Ishikawa (cell line): ENCODE measurements around the gene LRP2BP.

Experiments
- CEBPB ChIP-seq: IDR thresholded peaks from 2 replicates; pipeline ENCODE4 v1.6.1; 2012
- CREB1 ChIP-seq: IDR thresholded peaks from 2 replicates; pipeline ENCODE4 v1.6.1; 2012; ENCODE audit warnings: low read depth
- EGR1 ChIP-seq: IDR thresholded peaks from 2 replicates; pipeline ENCODE4 v1.6.1; 2012
- EP300 ChIP-seq: IDR thresholded peaks from 2 replicates; pipeline ENCODE4 v1.6.1; 2012; ENCODE audit warnings: borderline replicate concordance
- FOXM1 ChIP-seq: IDR thresholded peaks from 2 replicates; pipeline ENCODE4 v1.6.1; 2012; ENCODE audit warnings: low read depth, borderline replicate concordance
- MAX ChIP-seq: IDR thresholded peaks from 2 replicates; pipeline ENCODE4 v1.6.1; 2012
- NFIC ChIP-seq: IDR thresholded peaks from 2 replicates; pipeline ENCODE4 v1.6.1; 2012
- RAD21 ChIP-seq: IDR thresholded peaks from 2 replicates; pipeline ENCODE4 v1.6.1; 2012; ENCODE audit warnings: low read depth
- TAF1 ChIP-seq: IDR thresholded peaks from 2 replicates; pipeline ENCODE4 v1.6.1; 2012; ENCODE audit warnings: low read depth, mild to moderate bottlenecking
- TCF12 ChIP-seq: IDR thresholded peaks from 2 replicates; pipeline ENCODE4 v1.6.1; 2012; ENCODE audit warnings: low read depth
- TEAD4 ChIP-seq: IDR thresholded peaks from 2 replicates; pipeline ENCODE4 v1.6.1; 2012
- YY1 ChIP-seq: IDR thresholded peaks from 2 replicates; pipeline ENCODE4 v1.6.1; 2012; ENCODE audit warnings: low read depth
- ZBTB7A ChIP-seq: IDR thresholded peaks from 2 replicates; pipeline ENCODE4 v1.6.1; 2012; ENCODE audit warnings: low read depth
- TF ChIP-seq, protein P1 (sequence below): IDR thresholded peaks from 2 replicates; pipeline ENCODE4 v1.6.1; 2012
- TF ChIP-seq, protein P2 (sequence below): IDR thresholded peaks from 2 replicates; pipeline ENCODE4 v1.6.1; 2012; ENCODE audit warnings: low read depth, mild to moderate bottlenecking

Gene LRP2BP

DNA sequence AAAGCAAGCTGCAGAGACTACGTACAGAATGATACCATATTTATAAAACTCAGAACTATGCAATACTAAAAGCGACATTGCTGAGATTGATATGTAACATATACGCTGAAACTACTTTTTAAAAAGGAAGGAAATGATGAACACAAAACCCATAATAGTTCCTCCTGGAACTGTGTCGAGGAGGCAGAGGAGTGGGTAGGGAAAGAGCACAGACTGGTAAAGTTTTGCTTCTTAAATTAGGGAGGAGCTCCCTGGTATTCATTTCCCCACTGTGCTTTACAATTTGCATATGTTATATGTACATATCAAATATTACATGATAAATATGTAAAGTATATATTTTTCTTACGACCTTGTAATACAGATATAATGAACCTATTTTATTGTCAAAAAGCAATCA, 16.1 kb upstream of the LRP2BP start:
- no peak for TF ChIP-seq TEAD4
- TF ChIP-seq TCF12: no peak
- no peak for TF ChIP-seq CEBPB
- TF ChIP-seq EGR1: no peak

- no peak for TF ChIP-seq YY1
- TF ChIP-seq CREB1: no peak
- no peak for TF ChIP-seq TAF1
- TF ChIP-seq, protein P1, sequence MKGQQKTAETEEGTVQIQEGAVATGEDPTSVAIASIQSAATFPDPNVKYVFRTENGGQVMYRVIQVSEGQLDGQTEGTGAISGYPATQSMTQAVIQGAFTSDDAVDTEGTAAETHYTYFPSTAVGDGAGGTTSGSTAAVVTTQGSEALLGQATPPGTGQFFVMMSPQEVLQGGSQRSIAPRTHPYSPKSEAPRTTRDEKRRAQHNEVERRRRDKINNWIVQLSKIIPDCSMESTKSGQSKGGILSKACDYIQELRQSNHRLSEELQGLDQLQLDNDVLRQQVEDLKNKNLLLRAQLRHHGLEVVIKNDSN: no peak
- TF ChIP-seq FOXM1: no peak
- TF ChIP-seq MAX: no peak
- no peak for TF ChIP-seq EP300
- no peak for TF ChIP-seq TCF12
- TF ChIP-seq TEAD4: no peak
- TF ChIP-seq CEBPB: no peak
- no peak for TF ChIP-seq EGR1
- no peak for TF ChIP-seq NFIC
- TF ChIP-seq RAD21: no peak
- TF ChIP-seq ZBTB7A: no peak
- TF ChIP-seq, protein P2, sequence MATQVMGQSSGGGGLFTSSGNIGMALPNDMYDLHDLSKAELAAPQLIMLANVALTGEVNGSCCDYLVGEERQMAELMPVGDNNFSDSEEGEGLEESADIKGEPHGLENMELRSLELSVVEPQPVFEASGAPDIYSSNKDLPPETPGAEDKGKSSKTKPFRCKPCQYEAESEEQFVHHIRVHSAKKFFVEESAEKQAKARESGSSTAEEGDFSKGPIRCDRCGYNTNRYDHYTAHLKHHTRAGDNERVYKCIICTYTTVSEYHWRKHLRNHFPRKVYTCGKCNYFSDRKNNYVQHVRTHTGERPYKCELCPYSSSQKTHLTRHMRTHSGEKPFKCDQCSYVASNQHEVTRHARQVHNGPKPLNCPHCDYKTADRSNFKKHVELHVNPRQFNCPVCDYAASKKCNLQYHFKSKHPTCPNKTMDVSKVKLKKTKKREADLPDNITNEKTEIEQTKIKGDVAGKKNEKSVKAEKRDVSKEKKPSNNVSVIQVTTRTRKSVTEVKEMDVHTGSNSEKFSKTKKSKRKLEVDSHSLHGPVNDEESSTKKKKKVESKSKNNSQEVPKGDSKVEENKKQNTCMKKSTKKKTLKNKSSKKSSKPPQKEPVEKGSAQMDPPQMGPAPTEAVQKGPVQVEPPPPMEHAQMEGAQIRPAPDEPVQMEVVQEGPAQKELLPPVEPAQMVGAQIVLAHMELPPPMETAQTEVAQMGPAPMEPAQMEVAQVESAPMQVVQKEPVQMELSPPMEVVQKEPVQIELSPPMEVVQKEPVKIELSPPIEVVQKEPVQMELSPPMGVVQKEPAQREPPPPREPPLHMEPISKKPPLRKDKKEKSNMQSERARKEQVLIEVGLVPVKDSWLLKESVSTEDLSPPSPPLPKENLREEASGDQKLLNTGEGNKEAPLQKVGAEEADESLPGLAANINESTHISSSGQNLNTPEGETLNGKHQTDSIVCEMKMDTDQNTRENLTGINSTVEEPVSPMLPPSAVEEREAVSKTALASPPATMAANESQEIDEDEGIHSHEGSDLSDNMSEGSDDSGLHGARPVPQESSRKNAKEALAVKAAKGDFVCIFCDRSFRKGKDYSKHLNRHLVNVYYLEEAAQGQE: no peak
These were observed 12.7 kb upstream of the LRP2BP start for GRCh38 chr4:185408432-185408831.

DNA sequence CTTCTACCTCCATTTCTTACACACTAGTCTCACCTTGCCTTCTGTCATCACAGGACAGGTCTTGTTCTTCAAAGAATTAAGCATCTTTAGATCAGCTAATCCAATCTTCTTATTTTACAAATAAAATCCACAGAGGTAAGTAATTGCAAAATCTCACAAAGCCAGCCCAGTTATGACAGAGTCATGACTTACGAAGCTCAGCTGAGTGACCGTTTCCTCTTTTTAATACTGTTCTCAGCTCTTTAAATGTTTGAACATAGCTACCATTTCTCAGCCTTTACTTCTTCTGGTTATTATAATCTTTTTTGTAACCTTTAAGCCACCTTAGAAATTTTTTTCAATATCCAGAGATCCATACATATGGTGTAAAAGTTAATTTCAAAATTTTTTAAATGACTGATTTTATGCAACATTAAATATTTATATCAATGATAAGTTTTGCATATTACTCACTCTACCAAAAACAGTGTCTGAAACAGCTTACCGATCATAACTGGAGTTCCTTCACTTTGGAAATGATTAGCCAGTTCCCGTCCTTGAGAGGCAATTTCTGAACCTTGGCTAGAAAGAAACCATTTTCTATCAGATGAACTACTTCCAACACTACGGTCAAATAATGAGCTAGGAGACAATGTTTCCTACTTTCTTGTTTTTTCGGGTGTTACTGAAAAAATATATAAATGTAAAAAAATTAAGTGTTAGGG, 9.7 kb upstream of the LRP2BP start:
- TF ChIP-seq CEBPB (no peak), TAF1 (no peak), FOXM1 (no peak), YY1 (no peak), TEAD4 (no peak), EGR1 (no peak), RAD21 (no peak), MAX (no peak), EP300 (no peak)
- TF ChIP-seq, protein P2: no peak

- TF ChIP-seq CEBPB: no peak
- TF ChIP-seq TCF12: no peak
- no peak for TF ChIP-seq NFIC
- no peak for TF ChIP-seq FOXM1
- TF ChIP-seq CREB1: no peak
- no peak for TF ChIP-seq MAX
- TF ChIP-seq EGR1: no peak
- TF ChIP-seq, protein P2: no peak
- no peak for TF ChIP-seq RAD21
- no peak for TF ChIP-seq YY1
- no peak for TF ChIP-seq EP300
- TF ChIP-seq TEAD4: no peak
- no peak for TF ChIP-seq ZBTB7A
- TF ChIP-seq TAF1: no peak
These were observed 8.3 kb upstream of the LRP2BP start for GRCh38 chr4:185404031-185404430.

DNA sequence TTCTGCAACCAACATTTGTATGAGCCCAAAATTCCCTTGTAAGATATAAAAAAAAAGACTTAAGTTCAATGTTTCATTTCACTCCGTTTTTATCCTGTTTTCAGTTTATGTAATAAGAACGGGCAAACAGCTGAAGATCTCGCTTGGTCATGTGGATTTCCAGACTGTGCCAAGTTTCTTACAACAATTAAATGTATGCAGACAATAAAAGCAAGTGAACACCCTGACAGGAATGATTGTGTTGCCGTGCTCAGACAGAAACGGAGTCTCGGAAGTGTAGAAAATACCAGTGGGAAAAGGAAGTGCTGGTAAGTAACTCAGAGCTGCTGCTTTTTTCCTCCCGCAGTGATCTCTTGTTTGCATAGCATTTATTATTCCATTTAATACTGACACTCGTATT, 3.7 kb upstream of the LRP2BP start:
- TF ChIP-seq MAX (no peak), EP300 (no peak), YY1 (no peak)
